GM21737 (cell line): ENCODE results near the gene UNC79.

Source experiments
- ATAC-seq: cut with Tn5 transposase; IDR thresholded peaks from one replicate; pipeline ENCODE4 v1.9.1; 2021; ENCODE audit warnings: mild to moderate bottlenecking, moderate library complexity; ENCODE audit not compliant: unreplicated experiment

Gene UNC79

DNA sequence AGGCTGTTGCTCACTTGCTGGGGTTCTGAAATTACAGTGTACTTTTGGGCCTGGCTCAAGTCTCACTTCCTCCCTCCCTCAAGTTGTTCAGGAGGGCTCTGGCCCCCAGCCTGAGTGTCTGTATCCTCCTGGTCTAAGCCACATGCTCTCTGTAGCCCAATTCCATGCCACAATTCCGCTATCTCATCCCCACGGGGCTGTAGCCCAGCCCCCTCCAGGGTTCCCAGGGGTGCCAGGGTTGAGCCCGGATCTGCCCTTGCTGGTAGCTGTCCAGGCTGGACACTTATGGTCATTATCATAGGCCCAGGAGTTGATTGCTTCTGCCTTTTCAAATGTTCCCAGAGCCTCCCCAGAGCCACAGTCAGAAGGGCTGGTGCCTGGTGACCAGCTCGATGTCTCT is 292.3 kb downstream of the UNC79 start:
- ATAC-seq, result no peak

DNA sequence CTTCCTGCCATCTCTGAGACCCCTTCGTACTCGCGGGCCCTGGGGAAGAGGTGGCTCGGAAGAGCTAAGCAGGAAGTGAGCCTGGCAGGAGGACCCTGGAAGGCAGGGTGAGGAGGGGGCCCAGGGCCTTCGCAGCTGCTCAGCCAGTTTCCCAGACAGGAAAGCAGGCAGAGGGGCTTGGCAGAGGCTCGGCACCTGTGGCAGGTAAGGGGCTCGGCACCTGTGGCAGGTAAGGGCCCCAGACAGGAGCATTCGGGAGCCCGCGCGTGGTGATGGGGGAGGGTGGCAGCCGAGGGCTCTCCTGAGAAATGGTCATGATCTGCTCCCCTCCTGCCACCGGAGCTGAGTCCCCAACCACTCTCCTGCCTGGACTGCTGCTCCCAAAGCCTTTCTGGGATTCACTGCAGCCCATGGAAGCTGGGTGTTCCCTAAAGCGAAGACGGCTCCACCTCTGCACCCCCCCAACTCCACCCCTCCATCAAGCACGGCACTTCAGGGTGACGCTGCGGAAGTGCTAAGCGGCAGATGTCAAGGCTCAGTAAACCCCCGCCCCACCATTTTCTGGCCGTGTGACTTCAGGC is 294.4 kb downstream of the UNC79 start:
- ATAC-seq, result no peak

DNA sequence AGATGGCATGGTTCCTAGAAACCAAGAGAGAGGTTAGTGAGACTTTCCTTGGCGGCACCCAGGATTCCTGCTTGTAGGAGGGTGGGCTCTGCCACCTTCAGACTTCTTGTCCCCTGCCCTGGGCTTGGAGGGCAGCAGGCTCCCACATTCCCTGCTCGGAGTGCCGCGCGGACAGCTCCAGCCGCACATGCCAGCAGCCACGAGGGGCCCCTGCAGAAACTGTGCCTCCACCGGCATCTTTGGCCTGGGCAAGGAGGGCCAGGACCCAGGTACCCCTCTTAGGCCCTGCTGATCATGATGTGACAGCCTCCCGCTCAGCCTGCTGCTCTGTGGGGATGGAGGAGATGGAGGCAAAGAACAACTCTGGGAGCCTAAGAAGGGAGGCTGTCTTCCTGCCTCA is 295.3 kb downstream of the UNC79 start:
- no peak for ATAC-seq

GRCh38 chr14:93727039-93727740 is 296.5 kb downstream of the UNC79 start:
- no peak for ATAC-seq

- no peak for ATAC-seq
These were observed 297.3 kb downstream of the UNC79 start for GRCh38 chr14:93727917-93728650.

DNA sequence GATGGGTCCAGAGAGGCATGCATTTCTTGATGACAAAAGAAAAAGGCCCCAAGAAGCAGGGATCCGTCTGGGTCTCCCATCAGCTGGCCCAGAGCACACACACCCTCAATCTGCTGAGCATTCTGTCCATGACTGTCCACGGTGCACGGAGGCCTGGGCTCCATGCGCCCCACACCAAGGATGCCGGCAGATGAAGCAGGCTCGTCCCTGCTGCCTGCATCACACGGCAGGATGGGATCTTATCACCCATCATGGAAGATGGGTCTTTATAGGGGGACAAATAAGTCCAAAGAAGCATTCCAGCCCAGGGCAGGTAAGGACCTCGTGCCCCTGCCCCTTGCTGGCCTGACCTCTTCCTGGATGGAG is 297.9 kb downstream of the UNC79 start:
- no peak for ATAC-seq

DNA sequence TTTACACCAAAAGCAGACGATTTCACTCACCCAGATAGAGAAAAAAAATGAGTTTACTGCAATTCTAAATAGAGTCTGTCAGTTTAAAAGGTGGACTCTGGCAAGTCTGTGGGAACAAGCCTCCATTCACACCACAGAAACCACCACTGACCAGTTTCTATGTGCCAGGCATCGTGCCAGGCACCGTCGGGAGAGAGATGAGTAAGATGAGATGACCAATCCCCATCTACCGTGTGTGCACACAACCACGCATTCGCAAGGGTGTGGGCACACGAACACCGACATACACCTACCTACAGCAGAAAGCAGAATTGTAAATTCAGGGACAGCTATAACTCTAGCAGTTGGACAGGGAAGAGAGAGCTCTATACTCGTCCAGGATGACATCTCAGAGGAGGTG is 299.3 kb downstream of the UNC79 start:
- ATAC-seq, result no peak

- no peak for ATAC-seq
These were observed 301.0 kb downstream of the UNC79 start for GRCh38 chr14:93731753-93732152.

- ATAC-seq, result no peak
These were observed 301.8 kb downstream of the UNC79 start for GRCh38 chr14:93732524-93732923.

DNA sequence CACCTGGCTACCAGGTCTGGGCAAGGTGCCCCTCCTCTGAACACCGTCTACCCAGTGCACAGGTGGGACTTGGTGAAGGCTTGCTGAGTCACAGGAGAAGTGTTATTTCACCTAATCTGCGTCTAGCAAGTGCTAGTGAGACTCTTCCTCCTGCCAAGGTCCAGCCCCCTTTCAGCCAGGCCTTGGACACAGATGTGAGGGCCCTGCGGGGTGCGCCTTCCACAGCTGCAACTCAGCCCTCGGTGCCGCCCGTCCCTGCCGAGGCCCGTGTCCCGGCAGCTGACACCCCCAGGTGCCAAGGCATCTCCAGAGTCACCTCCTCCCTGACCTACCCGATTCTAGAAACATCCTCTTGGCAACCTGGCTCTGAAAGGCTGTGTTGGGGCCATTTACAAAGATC is 302.5 kb downstream of the UNC79 start:
- ATAC-seq, result no peak

GRCh38 chr14:93733631-93734030 is 302.9 kb downstream of the UNC79 start:
- no peak for ATAC-seq

GRCh38 chr14:93734086-93734822 is 303.5 kb downstream of the UNC79 start:
- no peak for ATAC-seq

GRCh38 chr14:93735206-93735605 is 304.5 kb downstream of the UNC79 start:
- ATAC-seq, result no peak

- no peak for ATAC-seq
These were observed 305.8 kb downstream of the UNC79 start for GRCh38 chr14:93736378-93737014.

DNA sequence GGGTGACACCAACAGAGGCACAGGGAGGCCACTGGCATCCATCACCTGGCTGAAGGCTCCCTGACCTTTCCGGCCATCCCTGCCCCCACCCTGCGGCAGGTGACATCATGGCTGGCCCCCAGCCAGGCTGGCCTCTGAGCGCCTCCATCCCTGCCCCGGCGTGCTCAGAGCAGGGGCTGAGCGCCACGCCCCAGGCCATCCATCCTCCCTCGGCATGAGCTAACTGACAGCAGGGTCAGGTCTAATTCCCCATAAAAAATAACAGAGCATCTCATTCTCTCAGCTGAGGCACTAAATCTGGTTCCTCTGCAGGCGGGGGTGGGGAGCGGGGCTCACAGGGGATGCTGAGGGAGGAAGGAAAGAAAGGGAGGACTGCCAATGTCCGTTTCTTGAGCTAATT is 306.9 kb downstream of the UNC79 start:
- ATAC-seq, result no peak

GRCh38 chr14:93741556-93742230 is 311.0 kb downstream of the UNC79 start:
- ATAC-seq, result no peak

DNA sequence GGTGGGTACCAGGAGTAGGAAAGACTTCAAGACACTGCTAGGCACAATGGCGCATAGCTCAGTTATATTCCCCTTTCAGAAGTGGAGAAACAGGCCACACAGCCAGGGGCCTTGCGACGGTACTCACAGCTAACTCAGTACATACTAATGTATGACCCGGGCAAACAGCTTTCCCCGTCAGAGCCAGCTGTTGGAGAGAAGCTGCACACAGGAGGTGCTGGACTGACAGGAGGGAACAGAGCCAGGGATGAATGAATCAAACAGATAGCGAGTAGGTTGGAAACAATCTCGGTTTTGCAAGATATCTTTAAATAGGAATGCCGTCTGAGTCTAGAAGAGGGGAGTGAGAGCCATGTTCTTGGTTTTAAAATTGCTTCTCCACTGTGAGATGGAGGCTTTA is 312.0 kb downstream of the UNC79 start:
- ATAC-seq, result no peak

DNA sequence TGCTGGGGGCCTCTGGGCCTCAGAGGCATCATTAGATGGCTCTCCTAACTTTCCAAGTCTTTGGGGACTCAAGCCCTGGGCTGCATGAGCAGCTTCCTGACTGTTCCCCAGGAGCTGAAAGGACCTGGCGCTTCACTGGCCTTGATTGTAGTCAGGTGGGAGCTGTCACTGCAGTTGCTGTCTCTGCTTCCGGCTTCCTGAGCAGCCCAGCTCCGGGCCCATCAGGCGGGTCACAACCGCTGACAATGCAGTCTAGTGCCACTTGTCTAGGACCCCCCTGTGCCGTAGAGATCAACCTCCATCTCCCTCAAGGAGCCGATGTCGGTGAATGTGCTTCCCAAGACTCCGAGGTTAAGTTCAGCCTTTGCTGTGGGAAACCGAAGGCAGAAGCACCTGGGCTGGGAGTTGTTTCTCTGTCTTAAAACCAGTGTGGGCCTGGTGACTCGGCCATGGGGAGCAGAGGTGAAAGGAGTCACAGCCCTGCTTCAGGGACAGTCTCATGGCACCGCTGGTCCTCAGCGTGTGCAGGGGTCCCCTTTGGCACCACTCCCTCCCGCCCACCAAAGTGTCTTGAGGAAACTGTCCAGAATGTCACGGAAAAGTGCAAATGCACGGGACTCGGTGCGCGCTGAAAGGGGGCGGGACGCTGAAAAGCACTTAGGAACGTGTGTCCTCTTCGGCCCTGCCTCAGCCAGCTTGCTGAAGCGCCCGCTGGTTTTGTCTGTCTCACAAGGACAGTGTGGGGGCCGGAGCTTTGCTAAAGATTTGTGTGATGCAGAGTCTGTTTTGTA is 312.7 kb downstream of the UNC79 start:
- ATAC-seq, result no peak

GRCh38 chr14:93744176-93744575 is 313.4 kb downstream of the UNC79 start:
- no peak for ATAC-seq

GRCh38 chr14:93744876-93745275 is 314.1 kb downstream of the UNC79 start:
- ATAC-seq, result no peak
